GM21786 (cell line): ENCODE results near the gene TRAPPC2.

ENCODE experiments used
- ATAC-seq: cut with Tn5 transposase; IDR thresholded peaks from one replicate; pipeline ENCODE4 v1.9.1; 2021; ENCODE audit not compliant: unreplicated experiment

The TRAPPC2 gene

GRCh38 chrX:13734278-13735172 lies at the start of gene TRAPPC2, which contains the start of gene OFD1:
TRAPPC2 (minus strand) TSS chrX:13734620; CDS start chrX:13719963, 14,657 bp downstream.
OFD1 (plus strand) TSS chrX:13734748; CDS start chrX:13735072, 324 bp downstream.
- ATAC-seq, result peak; percentile 94

GRCh38 chrX:13780868-13781427 lies 46.5 kb upstream of the TRAPPC2 start:
- no peak for ATAC-seq

- no peak for ATAC-seq
These were observed 44.5 kb upstream of the TRAPPC2 start for GRCh38 chrX:13778916-13779315.

GRCh38 chrX:13776387-13776786 lies 42.0 kb upstream of the TRAPPC2 start:
- ATAC-seq, result no peak

GRCh38 chrX:13775837-13776236 lies 41.4 kb upstream of the TRAPPC2 start:
- ATAC-seq, result no peak

GRCh38 chrX:13774696-13775095 lies 40.3 kb upstream of the TRAPPC2 start:
- no peak for ATAC-seq

GRCh38 chrX:13770013-13770535 lies 35.7 kb upstream of the TRAPPC2 start:
- no peak for ATAC-seq

- no peak for ATAC-seq
These were observed 34.5 kb upstream of the TRAPPC2 start for GRCh38 chrX:13768939-13769338.

- no peak for ATAC-seq
These were observed 30.3 kb upstream of the TRAPPC2 start for GRCh38 chrX:13764765-13765164.

GRCh38 chrX:13764281-13764680 lies 29.9 kb upstream of the TRAPPC2 start:
- ATAC-seq, result no peak

- no peak for ATAC-seq
These were observed 29.1 kb upstream of the TRAPPC2 start for GRCh38 chrX:13763489-13763888.

- peak; percentile 66 for ATAC-seq
These were observed 27.4 kb upstream of the TRAPPC2 start for GRCh38 chrX:13761606-13762414.

- ATAC-seq, result no peak
These were observed 26.0 kb upstream of the TRAPPC2 start for GRCh38 chrX:13760426-13760825.

- peak; percentile 64 for ATAC-seq
These were observed 24.8 kb upstream of the TRAPPC2 start for GRCh38 chrX:13759152-13759718.

GRCh38 chrX:13756381-13756780 lies 22.0 kb upstream of the TRAPPC2 start:
- ATAC-seq, result no peak

GRCh38 chrX:13755254-13755653 lies 20.8 kb upstream of the TRAPPC2 start:
- ATAC-seq, result no peak

GRCh38 chrX:13754765-13755164 lies 20.3 kb upstream of the TRAPPC2 start:
- no peak for ATAC-seq

GRCh38 chrX:13752646-13753045 lies 18.2 kb upstream of the TRAPPC2 start:
- peak; percentile 62 for ATAC-seq

GRCh38 chrX:13752141-13752540 lies 17.7 kb upstream of the TRAPPC2 start:
- ATAC-seq, result no peak

- ATAC-seq, result peak; percentile 37
These were observed 16.4 kb upstream of the TRAPPC2 start for GRCh38 chrX:13750812-13751211.

- ATAC-seq, result no peak
These were observed 15.8 kb upstream of the TRAPPC2 start for GRCh38 chrX:13750204-13750603.
